Muscle layer of colon (tissue), 2 donors: ENCODE data around the gene TEAD4.

Source experiments
- H3K27ac ChIP-seq: one replicate; pipeline ENCODE4 v1.7.0; 2013; ENCODE audit warnings: low read depth, mild to moderate bottlenecking, low read length, moderate library complexity
- H3K27me3 ChIP-seq, 2 donors: one replicate each; pipeline ENCODE4 v1.7.0; 2013; ENCODE audit warnings: low read length in 2 of 2, mild to moderate bottlenecking in 2 of 2; ENCODE audit not compliant: insufficient read depth in 2 of 2, control insufficient read depth in 1 of 2
- H3K36me3 ChIP-seq: one replicate; pipeline ENCODE4 v1.7.0; 2013; ENCODE audit warnings: mild to moderate bottlenecking, low read length; ENCODE audit not compliant: insufficient read depth
- H3K4me1 ChIP-seq: one replicate; pipeline ENCODE4 v1.7.0; 2013; ENCODE audit warnings: mild to moderate bottlenecking, low read length; ENCODE audit not compliant: insufficient read depth
- H3K4me3 ChIP-seq, 2 donors: one replicate each; pipeline ENCODE4 v1.7.0; 2013; ENCODE audit warnings: low read length in 2 of 2, low read depth in 1 of 2, mild to moderate bottlenecking in 1 of 2, moderate library complexity in 1 of 2
- H3K9ac ChIP-seq: one replicate; pipeline ENCODE4 v1.7.0; 2013; ENCODE audit warnings: low read length
- H3K9me3 ChIP-seq: one replicate; pipeline ENCODE4 v1.7.0; 2013; ENCODE audit warnings: mild to moderate bottlenecking, low read length
- donor health status: abdominal sarcoma.
- donor health status: Adenocarcinoma of cecum.

Gene TEAD4

GRCh38 chr12:3003357-3003992 lies 44.3 kb downstream of the TEAD4 start:
- H3K4me1 ChIP-seq: peaks cover 10% of the 10 kb centered on the region
- H3K9me3 ChIP-seq: no peaks in the 10 kb centered on the region
- H3K9ac ChIP-seq: no peak overlapping the region
- no peaks in the 10 kb centered on the region for H3K36me3 ChIP-seq
- no peak overlapping the region for H3K4me3 ChIP-seq
- no peak overlapping the region for H3K27ac ChIP-seq
- H3K27me3 ChIP-seq: no peaks in the 10 kb centered on the region

DNA sequence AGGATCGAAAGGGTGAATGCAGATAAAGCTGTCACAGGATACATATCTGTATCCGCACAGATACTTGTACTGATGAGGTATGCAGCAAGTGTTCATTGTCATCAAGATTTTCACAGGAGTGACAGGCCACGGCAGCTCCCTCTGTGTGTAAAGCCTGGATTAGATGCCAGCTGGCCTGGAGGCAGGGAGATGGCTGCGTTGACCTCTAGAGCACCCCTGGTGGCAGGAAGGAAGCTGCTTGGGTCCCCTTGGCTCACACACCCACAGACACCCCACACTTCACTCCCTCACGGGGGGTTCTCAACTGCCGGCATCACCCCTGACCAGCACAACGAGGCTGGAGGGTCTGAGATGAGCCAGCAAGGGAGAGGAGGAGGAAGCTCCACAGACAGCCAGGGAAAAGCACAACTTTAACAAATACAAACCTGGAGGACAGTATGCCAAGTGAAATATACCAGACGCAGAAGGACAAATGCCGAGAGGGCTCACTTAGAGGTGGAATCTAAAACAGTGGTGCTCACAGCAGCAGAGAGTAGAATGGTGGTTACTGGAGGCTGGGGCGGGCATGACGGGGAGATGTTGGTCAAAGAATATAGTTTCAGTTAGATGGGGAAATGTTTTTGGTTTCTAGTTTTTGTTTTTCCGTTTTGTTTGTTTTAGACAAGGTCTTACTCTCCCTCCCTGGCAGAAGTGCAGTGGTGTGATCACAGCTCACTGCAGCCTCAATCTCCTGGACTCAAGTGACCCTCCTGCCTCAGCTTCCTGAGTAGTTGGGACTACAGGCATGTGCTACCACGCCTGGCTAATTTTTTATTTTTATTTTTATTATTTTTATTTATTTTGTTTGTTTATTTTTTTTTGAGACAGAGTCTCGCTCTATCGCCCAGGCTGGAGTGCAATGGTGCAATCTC lies 45.7 kb downstream of the TEAD4 start:
- H3K9ac ChIP-seq: no peak overlapping the region
- no peak overlapping the region for H3K27ac ChIP-seq
- peak overlapping the region in 1 of 2 donors; percentile 37 for H3K4me3 ChIP-seq
- no peaks in the 10 kb centered on the region for H3K9me3 ChIP-seq
- H3K27me3 ChIP-seq: no peaks in the 10 kb centered on the region
- H3K36me3 ChIP-seq: no peaks in the 10 kb centered on the region
- H3K4me1 ChIP-seq: peaks cover 10% of the 10 kb centered on the region

- no peak overlapping the region for H3K27ac ChIP-seq
- no peaks in the 10 kb centered on the region for H3K9me3 ChIP-seq
- peaks cover 10% of the 10 kb centered on the region for H3K4me1 ChIP-seq
- H3K4me3 ChIP-seq: no peak overlapping the region
- no peak overlapping the region for H3K9ac ChIP-seq
- H3K36me3 ChIP-seq: no peaks in the 10 kb centered on the region
- H3K27me3 ChIP-seq: no peaks in the 10 kb centered on the region
These were observed 46.5 kb downstream of the TEAD4 start for GRCh38 chr12:3005736-3006135.

- Histone ChIP-seq H3K36me3 (no peaks in the 10 kb centered on the region), H3K9ac (no peak overlapping the region), H3K4me1 (peaks cover 4% of the 10 kb centered on the region), H3K4me3 (no peak overlapping the region), H3K27me3 (no peaks in the 10 kb centered on the region), H3K27ac (no peak overlapping the region), H3K9me3 (no peaks in the 10 kb centered on the region)
These were observed 50.6 kb downstream of the TEAD4 start for GRCh38 chr12:3009780-3010179.

DNA sequence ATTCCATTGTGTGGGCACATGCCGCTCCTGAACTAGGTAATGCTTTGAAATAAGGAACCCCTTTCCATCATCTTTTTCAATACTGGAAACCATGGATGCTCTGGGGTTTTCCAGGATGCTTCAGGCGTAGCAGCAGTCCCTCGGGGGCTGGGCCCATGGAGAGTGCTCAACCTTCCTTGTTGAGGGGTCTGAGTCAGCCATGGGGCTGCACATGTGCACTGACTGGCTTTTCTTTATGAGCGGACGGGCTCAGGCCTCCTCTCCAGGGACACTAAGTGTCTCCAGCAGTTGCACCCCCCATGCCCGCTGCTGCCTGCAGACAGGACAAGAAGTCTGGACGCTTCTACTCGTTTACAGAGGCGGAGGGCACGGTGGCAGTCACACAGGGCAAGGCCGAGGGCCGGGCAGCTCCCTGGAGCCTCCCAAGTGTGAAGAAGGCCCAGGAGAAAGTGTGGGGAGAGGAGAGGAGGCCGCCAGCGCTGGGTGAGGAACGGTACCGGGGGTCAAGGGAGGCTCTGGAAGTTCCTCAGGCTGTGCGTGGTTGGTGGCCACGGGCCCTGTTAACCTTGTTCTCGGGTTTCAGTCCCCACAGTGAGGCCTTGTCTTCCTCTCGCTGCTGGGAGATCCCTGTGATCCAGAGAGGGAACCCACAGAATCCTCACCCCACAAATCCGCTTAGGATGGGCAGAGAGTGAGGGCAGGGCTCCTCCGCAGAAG lies 51.2 kb downstream of the TEAD4 start:
- no peaks in the 10 kb centered on the region for H3K27me3 ChIP-seq
- H3K9me3 ChIP-seq: no peaks in the 10 kb centered on the region
- H3K9ac ChIP-seq: no peak overlapping the region
- H3K36me3 ChIP-seq: no peaks in the 10 kb centered on the region
- H3K27ac ChIP-seq: no peak overlapping the region
- H3K4me3 ChIP-seq: no peak overlapping the region
- H3K4me1 ChIP-seq: no peaks in the 10 kb centered on the region

- Histone ChIP-seq H3K27ac (no peak overlapping the region), H3K9ac (no peak overlapping the region), H3K27me3 (no peaks in the 10 kb centered on the region), H3K4me3 (no peak overlapping the region), H3K4me1 (no peaks in the 10 kb centered on the region), H3K9me3 (no peaks in the 10 kb centered on the region), H3K36me3 (no peaks in the 10 kb centered on the region)
These were observed 53.6 kb downstream of the TEAD4 start for GRCh38 chr12:3012786-3013185.

GRCh38 chr12:3014641-3015040 lies 55.4 kb downstream of the TEAD4 start:
- Histone ChIP-seq H3K27ac (no peak overlapping the region), H3K4me3 (no peak overlapping the region), H3K4me1 (no peaks in the 10 kb centered on the region), H3K27me3 (no peaks in the 10 kb centered on the region), H3K36me3 (no peaks in the 10 kb centered on the region), H3K9me3 (no peaks in the 10 kb centered on the region), H3K9ac (no peak overlapping the region)

GRCh38 chr12:3015356-3015755 lies 56.2 kb downstream of the TEAD4 start:
- Histone ChIP-seq H3K9ac (no peak overlapping the region), H3K27ac (no peak overlapping the region), H3K9me3 (no peaks in the 10 kb centered on the region), H3K27me3 (no peaks in the 10 kb centered on the region), H3K4me1 (no peaks in the 10 kb centered on the region), H3K4me3 (no peak overlapping the region), H3K36me3 (no peaks in the 10 kb centered on the region)

- H3K4me3 ChIP-seq: no peak overlapping the region
- H3K9ac ChIP-seq: no peak overlapping the region
- no peaks in the 10 kb centered on the region for H3K36me3 ChIP-seq
- H3K27ac ChIP-seq: no peak overlapping the region
- H3K4me1 ChIP-seq: no peaks in the 10 kb centered on the region
- H3K9me3 ChIP-seq: no peaks in the 10 kb centered on the region
- H3K27me3 ChIP-seq: no peaks in the 10 kb centered on the region
These were observed 57.0 kb downstream of the TEAD4 start for GRCh38 chr12:3016191-3016590.

- Histone ChIP-seq H3K9ac (no peak overlapping the region), H3K36me3 (no peaks in the 10 kb centered on the region), H3K4me1 (no peaks in the 10 kb centered on the region)
These were observed 58.1 kb downstream of the TEAD4 start for GRCh38 chr12:3017281-3017680.

GRCh38 chr12:3018284-3019004 lies 59.2 kb downstream of the TEAD4 start:
- H3K36me3 ChIP-seq: no peaks in the 10 kb centered on the region
- H3K27me3 ChIP-seq: no peaks in the 10 kb centered on the region
- no peak overlapping the region for H3K4me3 ChIP-seq
- H3K9ac ChIP-seq: no peak overlapping the region
- H3K27ac ChIP-seq: no peak overlapping the region
- H3K4me1 ChIP-seq: no peaks in the 10 kb centered on the region
- H3K9me3 ChIP-seq: no peaks in the 10 kb centered on the region

More at GRCh38 chr12:3017281-3017680, 58.1 kb downstream of the TEAD4 start:
- Histone ChIP-seq H3K27me3 (no peaks in the 10 kb centered on the region), H3K27ac (no peak overlapping the region), H3K9me3 (no peaks in the 10 kb centered on the region), H3K4me3 (no peak overlapping the region)
